Brain microvascular endothelial cell (primary cell): ENCODE measurements around the gene PARD3.
A peak's percentile ranks its signal among the peaks of the same experiment; 100 is the strongest.

ENCODE experiments used
- DNase-seq: peaks from one replicate; pipeline ENCODE4 v3.0.0-alpha.2; 2020
- H3K27ac ChIP-seq: fragments of 250-450 bp; sonication (Bioruptor Pico); 2 replicates; pipeline ENCODE4 v1.5.1; 2020; ENCODE audit warnings: mild to moderate bottlenecking, moderate library complexity
- H3K27me3 ChIP-seq: fragments of 250-450 bp; sonication (Bioruptor Pico); replicated peaks from 2 replicates; pipeline ENCODE4 v1.5.1; 2020; ENCODE audit warnings: mild to moderate bottlenecking
- H3K36me3 ChIP-seq: fragments of 250-450 bp; sonication (Bioruptor Pico); replicated peaks from 2 replicates; pipeline ENCODE4 v1.5.1; 2020; ENCODE audit warnings: mild to moderate bottlenecking
- H3K4me3 ChIP-seq: 2 replicates; pipeline ENCODE4 v1.5.1; 2011; ENCODE audit warnings: low read depth, mild to moderate bottlenecking, control low read depth, low read length, moderate library complexity
- in situ Hi-C: cut with HindIII; loops from 2 replicates; pipeline ENCODE4 v1.10.0; 2017; ENCODE audit warnings: low sequenced_read_pairs, low pct_ligation_motif_present
- TF ChIP-seq, protein P1 (sequence below): IDR thresholded peaks from 2 replicates; pipeline ENCODE4 v1.5.1; 2011; ENCODE audit warnings: low read depth, mild to moderate bottlenecking, moderate library complexity, low read length, control low read depth, inconsistent platforms; ENCODE audit errors: missing control alignments

PARD3 gene

DNA sequence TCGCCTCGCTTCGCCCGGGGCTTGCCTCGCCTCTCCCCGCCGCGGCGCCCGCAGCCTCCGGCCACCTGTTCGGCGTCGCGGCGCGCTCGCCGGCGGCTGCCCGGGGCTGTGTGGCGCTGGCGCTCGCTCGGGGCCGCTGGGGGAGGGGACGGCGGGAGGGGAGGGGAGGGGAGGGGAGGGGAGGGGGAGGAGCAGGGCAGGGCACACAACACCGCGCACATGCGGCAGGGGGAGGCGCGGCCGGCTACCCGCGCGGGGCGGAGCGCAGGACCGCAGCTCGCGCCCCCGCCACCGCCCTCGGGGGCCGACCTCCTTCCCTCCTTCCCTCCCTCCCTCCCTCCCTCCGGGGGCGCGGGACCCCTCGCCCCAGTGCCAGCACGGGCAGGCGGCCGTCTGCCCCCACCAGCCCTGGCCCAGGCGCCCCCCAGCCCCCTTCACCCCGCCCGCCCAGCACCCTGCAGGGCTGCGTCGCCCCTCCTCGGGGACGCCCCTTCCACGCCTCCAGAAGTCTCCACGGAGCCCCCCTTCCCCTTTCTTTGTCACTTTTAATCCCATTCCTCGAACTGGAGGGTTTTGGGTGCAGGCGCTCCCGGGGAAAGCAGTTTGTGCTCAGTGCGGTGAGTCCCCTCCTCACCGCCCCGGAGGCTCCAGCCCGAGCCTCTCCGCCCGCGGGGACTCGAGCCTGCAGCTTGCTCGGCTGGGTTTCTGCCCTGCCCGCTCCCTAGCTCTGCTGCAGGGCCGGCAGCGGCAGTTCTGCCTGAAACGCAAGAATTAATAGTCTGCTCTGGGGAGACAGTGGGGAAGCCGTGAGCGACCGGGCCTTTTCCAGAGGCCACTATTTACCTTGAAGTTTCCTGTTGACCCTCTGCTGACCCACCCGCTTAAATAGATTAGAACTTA is at the start of gene PARD3:
Gene PARD3 (minus strand): TSS at position 112 of the 900 bp plus-strand sequence. CDS start 301 bp downstream, outside the sequence.
- H3K36me3 ChIP-seq: no peaks in the 10 kb centered on the region
- H3K27ac ChIP-seq: peak within 1 kb of the TSS; percentile 51
- TF ChIP-seq, protein P1, sequence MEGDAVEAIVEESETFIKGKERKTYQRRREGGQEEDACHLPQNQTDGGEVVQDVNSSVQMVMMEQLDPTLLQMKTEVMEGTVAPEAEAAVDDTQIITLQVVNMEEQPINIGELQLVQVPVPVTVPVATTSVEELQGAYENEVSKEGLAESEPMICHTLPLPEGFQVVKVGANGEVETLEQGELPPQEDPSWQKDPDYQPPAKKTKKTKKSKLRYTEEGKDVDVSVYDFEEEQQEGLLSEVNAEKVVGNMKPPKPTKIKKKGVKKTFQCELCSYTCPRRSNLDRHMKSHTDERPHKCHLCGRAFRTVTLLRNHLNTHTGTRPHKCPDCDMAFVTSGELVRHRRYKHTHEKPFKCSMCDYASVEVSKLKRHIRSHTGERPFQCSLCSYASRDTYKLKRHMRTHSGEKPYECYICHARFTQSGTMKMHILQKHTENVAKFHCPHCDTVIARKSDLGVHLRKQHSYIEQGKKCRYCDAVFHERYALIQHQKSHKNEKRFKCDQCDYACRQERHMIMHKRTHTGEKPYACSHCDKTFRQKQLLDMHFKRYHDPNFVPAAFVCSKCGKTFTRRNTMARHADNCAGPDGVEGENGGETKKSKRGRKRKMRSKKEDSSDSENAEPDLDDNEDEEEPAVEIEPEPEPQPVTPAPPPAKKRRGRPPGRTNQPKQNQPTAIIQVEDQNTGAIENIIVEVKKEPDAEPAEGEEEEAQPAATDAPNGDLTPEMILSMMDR: no peak
- DNase-seq: no peak
- in situ Hi-C loops: no loop called here
- no peaks in the 10 kb centered on the region for H3K27me3 ChIP-seq
- peak within 1 kb of the TSS; percentile 71 for H3K4me3 ChIP-seq

- no peaks in the 10 kb centered on the region for H3K36me3 ChIP-seq
- in situ Hi-C loops: no loop called here
- TF ChIP-seq, protein P1: no peak
- DNase-seq: no peak
- no peaks in the 10 kb centered on the region for H3K27me3 ChIP-seq
- H3K27ac ChIP-seq: no peak overlapping the region
- no peak overlapping the region for H3K4me3 ChIP-seq
Measured at GRCh38 chr10:34864149-34865067, 49.3 kb upstream of the PARD3 start.

GRCh38 chr10:34862892-34863291 is 47.8 kb upstream of the PARD3 start:
- TF ChIP-seq, protein P1: no peak
- in situ Hi-C loops: no loop called here

DNA sequence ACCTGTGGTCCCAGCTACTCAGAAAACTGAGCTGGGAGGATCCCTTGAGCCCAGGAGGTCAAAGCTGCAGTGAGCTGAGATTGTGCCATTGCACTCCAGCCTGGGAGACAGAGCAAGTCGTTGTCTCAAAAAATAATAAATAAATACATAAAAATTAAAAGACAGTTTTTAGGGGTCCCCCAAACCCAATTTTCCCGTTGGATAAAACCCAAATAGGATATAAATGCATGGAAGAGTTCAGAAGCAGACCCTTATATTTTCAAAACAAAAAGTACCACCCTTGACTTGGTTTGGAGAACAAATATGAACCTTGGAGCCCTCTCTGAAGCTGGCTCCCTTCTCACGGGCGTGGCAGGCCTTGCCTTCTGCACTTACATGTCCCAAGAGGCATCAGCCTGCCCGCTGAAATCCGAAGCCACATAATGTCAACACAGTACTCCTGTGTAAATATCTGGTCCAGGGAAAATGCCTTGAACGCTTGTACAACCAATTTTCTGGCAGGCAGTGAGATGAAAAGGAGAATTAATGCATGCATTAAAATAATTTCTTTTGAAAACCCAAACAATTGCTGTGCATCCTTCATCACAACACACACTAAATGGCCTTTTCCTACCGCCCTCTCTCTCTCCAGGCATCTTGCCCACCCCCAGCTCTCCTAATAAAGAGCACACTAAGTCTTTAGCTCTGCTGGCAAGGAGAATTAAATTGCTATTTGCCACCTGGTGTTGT is 46.4 kb upstream of the PARD3 start:
- Histone ChIP-seq H3K27ac (no peak overlapping the region), H3K27me3 (no peaks in the 10 kb centered on the region), H3K36me3 (no peaks in the 10 kb centered on the region), H3K4me3 (no peak overlapping the region)
- no peak for DNase-seq
- TF ChIP-seq, protein P1: no peak
- in situ Hi-C loops: no loop called here

More at GRCh38 chr10:34862892-34863291, 47.8 kb upstream of the PARD3 start:
- Histone ChIP-seq H3K36me3 (no peaks in the 10 kb centered on the region), H3K27me3 (no peaks in the 10 kb centered on the region), H3K4me3 (no peak overlapping the region), H3K27ac (no peak overlapping the region)
- no peak for DNase-seq

DNA sequence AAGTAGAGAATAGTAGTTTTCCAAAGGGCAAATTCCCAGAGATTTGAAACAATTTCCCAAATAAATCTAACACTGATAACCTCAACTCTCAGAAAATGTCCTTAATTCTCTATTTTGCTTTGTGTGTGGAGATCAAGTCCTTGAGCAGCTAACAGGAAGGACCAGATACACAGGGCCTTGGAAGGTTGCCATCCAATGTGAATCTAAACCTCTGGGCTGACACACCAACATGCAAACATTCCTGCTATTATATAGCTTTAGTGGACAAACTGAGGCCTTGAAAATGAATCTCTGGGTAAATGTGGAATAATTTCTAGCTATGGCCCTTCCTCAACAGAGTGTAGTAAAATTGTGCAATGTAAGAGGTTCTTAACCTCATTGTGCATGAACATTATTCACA is 44.1 kb upstream of the PARD3 start:
- in situ Hi-C loops: no loop called here
- DNase-seq: peak; percentile 34

More for the DNA sequence above, 44.1 kb upstream of the PARD3 start:
- no peaks in the 10 kb centered on the region for H3K36me3 ChIP-seq
- TF ChIP-seq, protein P1: no peak
- no peak overlapping the region for H3K4me3 ChIP-seq
- no peaks in the 10 kb centered on the region for H3K27me3 ChIP-seq
- no peak overlapping the region for H3K27ac ChIP-seq
